HG02588 (cell line): ENCODE data around the gene TCEAL3.
"Not testable (repeated sequence)": the region's sequence is repeated elsewhere in the genome, so short reads cannot be mapped to it uniquely, and the experiment has no call there.

Experiments
- ATAC-seq: cut with Tn5 transposase; IDR thresholded peaks from one replicate; pipeline ENCODE4 v1.9.1; 2021; ENCODE audit warnings: mild to moderate bottlenecking, moderate library complexity; ENCODE audit not compliant: unreplicated experiment

The TCEAL3 gene, protein sequence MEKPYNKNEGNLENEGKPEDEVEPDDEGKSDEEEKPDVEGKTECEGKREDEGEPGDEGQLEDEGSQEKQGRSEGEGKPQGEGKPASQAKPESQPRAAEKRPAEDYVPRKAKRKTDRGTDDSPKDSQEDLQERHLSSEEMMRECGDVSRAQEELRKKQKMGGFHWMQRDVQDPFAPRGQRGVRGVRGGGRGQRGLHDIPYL

DNA sequence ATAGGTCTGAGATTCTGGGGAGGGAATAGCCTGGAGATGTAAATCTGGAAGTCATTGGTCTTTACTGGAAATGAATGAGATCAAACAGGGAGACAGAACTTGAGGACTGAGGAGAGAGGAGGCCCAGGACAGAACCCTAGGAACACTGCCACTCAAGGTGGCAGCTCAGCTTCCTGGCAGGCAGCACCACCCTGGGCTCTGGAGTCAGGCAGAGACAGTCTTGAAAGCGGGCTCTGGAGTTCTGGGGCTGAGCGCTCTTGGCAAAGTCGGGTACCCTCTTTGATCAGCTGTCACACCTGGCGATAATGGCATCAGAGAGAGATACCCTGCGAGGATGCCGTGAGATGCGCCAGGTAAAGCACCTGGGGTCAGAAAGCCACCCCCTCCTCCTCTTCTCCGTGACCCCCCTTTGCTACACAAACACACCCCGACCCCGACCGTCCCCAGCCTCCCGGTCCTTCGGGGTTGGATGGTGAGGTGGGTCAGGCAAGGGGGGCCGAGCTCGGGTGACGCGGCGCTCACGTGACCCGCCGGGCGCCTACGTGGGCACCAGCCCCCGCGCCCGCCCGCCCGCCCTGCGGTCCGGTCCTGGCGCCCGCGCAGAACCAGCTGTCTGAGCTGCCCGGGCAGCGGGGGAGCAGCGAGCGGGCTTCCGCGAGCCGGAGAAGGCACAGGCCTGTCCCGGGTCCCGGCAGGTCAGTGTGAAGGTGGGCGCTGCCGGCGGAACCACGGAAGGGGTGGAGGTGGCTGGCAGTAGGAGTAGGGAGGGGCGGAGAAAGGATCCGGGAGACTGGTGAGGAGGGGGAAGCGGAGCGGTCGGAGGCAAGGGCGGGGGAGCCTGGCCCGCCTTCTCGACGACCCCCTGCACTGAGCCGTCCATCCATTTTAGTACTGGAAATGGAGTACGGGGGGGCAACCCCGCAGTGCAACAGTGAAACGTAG, at the start of gene TCEAL3:
TSS of gene TCEAL3 (plus strand) at position 600 of the 942 bp plus-strand sequence. CDS start 1,102 bp downstream, outside the sequence.
- ATAC-seq, result peak; percentile 85

DNA sequence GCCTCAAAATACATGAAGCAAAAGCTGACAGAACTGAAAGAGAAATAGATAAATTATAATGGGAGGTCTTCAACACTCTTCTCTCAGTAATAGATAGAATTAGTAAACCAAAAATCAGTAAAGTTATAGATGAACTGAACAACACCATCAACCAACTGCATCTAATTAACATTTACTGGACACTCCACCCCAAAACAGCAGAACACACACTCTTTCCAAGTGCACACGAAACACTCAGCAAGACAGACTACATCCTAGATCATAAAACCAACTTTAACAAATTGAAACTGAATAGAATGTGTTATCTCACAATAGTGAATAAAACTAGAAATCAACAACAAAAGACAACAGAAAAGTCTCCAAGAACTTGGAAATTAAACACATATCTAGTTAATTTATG, 47.5 kb upstream of the TCEAL3 start:
- ATAC-seq, result no peak

DNA sequence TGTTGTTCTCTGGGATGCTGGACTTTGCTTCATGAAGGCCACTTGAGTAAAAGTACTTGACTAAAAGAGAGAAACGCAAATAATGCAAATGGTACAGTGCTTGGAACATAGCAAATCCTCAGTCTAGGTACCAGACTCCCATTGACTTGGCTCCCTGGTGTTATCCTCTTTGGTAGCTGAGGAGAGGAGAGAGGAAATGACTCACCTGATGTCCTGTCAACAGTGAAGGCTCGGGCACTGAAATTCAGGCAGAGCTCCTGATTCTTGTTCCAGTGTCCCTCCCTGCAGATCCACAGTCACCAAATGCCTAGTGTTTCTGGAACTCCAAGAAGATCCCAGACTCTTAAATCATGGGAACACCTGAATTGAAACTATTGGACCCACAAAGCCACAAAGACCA, 45.0 kb upstream of the TCEAL3 start:
- no peak for ATAC-seq

DNA sequence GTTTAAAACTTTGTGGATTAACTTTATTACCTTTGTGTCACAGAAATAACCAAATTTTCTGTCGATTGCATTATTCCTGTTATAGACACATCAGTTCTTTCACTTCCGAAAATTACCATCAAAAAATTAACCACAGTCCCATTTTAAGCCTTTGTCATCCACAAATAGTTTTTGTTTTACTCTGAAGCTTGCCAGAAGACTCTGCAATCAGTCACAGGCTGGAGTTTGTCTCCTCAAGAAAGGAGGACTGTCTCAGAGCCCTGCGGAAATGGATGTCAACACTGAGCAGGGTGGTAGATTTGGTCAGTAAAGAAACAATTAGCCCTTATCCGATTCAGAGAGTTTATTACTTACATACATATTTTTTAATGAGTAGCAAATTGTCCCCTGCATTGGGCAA, 42.6 kb upstream of the TCEAL3 start:
- ATAC-seq, result no peak

DNA sequence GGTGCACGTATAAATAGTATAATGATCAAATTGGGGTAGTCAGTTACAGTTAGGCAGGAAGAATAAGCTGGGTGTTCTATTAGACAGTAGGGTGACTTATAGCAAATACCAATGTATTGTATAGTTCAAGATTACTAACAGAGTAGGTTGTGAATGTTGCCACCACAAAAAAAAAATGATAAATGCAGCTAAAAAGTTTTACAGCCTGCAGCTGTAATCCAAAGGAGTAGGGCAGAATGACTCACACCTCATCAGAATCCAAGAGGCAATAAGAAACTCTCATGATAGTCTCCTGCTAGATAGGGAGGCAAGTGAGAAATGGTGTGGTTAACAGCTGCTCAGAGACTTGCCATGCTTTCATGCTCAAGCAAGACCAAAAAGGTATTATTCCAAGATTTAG, 42.0 kb upstream of the TCEAL3 start:
- ATAC-seq, result no peak

DNA sequence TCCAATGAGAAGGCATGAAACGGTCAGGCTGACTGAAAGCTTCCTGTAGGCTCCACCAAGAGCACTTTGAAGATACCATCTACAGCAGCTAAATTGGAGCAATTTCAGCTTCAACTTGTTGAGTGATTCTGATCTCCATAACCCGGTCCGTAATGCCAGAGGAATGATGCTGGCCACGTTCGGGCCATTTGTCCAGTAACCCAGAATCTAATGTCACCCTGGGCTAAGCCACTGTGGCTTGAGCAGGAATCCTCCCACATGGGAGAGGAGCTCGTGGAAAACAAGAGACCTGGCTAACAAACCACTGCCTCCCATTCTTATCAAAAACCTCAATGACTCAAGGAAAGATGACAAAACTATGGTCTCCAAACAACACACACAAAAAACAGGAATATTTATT, 36.6 kb upstream of the TCEAL3 start:
- ATAC-seq, result no peak

DNA sequence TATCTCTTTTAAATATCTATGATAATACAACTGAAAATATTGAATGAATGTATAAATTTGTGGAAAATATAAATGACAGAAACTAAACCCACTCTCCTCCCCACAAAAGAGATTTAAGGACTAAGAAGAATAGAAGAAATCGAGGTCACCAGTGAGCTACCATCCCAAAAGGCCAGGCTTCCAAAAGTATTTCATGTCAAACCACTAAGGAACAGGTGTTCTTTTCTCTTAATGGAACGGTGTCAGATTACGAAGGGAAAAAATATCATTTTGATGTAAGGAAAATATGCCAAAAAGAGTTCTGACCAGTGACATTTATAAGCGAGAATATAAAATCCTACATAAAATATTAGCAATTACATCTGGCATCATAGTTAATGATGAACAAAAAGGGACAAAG, 36.0 kb upstream of the TCEAL3 start:
- ATAC-seq, result no peak

DNA sequence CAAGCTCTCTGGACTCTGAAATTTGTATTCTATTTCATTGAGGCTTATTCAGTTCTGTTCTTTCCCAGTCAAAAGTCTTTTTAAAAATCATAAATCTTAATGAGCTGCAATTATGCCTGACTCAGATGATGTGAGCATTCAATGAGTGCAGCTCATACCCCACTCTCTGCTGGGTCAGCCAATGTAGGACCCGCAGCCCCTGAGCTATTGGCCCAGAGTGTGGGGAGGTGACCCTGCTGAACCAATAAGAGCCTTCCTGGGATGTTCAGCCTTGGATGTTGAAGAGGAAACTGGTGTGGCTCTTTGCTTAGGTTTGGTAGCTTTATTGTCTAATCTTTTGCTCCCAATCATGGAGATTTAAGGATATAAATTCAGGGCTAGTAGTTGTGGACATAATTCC, 34.6 kb upstream of the TCEAL3 start:
- no peak for ATAC-seq

DNA sequence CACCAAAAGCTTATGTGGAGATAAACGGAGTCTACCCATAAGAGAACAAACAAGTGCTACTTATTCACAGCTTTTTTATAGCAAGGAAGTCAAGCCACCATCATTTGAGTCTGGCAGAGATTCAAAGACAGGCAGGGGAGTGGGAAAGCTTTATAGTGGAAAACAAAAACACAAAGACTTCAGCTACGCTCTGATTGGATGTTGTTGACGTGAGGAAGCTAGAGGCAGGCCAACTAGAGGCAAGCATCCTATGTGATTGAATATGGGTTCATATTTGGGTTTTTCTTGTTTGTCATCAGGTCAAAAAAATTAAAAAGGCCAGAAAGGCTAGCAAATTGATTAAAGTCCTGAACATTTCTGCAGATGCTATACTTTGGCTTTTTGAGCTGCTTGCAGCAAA, 23.2 kb upstream of the TCEAL3 start:
- ATAC-seq, result no peak

DNA sequence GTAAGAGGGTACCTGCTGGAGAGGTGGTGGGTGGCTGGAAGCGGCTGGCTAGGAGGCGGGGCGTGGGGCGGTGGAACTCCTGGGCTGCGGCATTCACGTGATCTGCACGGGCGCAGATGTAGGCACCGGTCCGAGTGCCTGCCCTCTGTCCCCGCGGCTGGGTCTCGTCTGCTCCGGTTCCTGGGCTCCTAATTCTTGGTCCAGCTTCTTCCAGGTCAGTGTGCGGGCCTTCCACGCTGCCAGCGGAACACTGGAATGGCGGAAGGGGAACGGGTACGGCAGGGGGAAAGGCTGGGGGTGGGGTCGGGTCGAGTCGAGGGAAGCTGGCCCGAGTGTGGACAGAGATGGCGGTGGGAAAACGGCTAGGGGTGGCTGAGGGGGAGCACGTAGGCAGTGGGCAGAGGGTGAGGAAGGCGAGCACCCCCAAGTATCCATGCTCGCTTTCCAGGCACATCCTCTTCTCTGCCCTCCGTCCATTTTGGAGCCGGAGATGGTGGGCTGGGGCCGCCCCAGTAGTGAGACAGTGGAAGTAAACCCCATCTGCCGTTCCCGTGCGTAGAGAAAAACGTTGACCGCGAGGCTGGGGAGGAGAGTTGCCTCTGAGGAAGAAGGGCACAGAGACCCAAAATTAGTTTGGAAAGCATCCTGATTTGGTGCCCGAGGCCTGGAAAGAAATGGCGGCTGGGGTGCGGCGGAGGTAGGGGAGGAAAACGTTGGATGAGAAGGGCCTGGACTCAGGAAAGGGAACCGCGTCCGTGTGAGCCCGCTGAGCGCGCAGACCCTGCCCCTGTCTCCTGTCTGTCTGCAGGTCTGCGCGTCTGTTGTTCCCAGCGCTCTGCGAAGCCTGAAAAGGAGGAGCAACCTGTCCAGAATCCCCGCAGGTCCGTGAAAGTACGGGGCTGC, 22.1 kb upstream of the TCEAL3 start, which contains the start of gene TCEAL4:
TSS of gene TCEAL4 (plus strand) at position 105 of the 903 bp plus-strand sequence. CDS start 1,161 bp downstream, outside the sequence.
- ATAC-seq, result peak; percentile 95

DNA sequence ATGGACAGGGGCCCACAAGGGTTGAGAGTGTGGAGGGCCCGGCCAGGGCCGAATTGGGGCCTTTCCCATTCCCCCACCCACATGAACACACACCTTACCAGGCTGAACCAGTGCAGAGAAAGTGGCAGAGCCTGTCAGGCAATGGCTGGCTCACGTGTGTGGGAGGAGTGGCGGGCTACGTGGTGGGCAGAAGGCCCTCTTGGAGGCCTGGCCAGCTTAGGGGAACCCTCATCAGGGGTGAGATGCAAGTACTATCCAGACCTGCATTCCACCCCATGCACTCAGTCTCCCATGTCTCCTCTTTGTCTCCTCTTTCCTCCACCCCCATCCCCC, 21.5 kb upstream of the TCEAL3 start:
- ATAC-seq, result peak; percentile 32

DNA sequence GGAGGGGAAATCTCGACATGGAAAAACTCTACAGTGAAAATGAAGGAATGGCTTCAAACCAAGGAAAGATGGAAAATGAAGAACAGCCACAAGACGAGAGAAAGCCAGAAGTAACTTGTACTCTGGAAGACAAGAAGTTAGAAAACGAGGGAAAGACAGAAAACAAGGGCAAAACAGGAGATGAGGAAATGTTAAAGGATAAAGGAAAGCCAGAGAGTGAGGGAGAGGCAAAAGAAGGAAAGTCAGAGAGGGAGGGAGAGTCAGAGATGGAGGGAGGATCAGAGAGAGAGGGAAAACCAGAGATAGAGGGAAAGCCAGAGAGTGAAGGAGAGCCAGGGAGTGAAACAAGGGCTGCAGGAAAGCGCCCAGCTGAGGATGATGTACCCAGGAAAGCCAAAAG, 21.1 kb upstream of the TCEAL3 start:
- ATAC-seq, result no peak

DNA sequence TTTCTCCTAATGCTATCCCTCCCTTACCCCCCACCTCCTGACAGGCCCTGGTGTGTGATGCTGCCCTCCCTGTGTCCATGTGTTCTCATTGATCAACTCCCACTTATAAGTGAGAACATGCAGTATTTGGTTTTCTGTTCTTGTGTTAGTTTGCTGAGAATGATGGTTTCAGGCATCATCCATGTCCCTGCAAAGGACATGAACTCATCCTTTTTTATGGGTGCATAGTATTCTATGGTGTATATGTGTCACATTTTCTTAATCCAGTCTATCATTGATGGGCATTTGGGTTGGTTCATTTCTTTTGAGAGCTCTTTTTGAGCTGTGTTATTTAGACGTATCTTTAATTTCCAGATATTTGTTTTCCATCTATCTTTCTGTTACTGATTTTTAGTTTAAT, 15.5 kb upstream of the TCEAL3 start:
- not testable (repeated sequence) for ATAC-seq

DNA sequence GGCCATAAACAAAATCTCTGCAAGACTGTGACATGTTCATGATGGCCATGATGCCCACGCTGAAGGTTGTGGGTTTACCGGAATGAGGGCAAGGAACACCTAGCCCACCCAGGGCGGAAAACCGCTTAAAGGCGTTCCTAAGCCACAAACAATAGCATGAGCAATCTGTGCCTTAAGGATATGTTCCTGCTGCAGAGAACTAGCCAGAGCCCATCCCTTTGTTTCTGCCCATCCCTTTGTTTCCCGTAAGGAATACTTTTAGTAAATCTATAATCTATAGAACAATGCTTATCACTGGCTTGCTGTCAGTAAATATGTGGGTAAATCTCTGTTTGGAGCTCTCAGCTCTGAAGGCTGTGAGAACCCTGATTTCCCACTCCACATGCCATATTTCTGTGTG, 12.6 kb upstream of the TCEAL3 start:
- not testable (repeated sequence) for ATAC-seq

DNA sequence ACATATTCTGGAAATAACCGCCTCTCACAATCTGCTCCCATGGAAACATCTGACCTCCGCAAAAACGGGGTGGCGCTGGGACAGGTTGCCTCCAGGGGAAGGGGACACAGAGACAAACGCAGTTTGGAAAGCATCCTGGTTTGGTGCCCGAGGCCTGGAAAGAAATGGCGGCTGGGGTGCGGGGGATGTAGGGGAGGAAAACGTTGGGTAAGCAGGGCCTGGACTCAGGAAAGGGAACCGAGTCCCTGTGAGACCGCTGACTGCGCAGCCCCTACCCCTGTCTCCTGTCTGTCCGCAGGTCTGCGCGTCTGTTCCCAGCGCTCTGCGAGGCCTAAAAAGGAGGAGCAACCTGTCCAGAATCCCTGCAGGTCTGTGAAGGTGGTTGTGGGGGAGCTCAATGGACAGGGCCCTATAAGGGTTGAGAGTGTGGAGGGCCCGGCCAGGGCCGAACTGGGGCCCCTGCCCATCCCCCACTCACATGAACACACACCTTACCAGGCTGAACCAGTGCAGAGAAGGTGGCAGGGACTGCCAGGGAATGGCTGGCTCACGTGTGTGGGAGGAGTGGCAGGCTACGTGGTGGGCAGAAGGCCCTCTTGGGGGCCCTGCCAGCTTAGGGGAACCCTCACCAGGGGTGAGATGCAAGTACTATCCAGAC, 672 bp downstream of the TCEAL3 start:
- ATAC-seq, result peak; percentile 24

DNA sequence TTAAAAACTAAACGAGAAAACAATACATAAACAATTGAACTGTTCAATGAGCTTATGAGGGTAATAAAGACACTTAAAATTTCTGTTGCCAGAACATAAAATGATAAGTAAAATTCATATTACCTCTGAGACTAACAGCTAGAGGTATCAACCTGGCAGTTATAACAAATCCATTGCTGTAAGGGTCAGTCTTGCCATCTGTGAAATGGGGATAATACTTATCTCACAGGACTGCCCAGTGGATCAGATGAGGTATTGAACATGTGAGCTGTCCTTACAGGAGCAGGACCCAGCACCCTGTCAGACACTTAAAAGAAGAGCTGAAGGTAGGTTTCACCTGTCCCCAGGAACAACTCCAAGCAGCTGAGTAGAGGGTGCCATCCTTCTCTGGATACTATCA, 2.5 kb downstream of the TCEAL3 start:
- no peak for ATAC-seq

DNA sequence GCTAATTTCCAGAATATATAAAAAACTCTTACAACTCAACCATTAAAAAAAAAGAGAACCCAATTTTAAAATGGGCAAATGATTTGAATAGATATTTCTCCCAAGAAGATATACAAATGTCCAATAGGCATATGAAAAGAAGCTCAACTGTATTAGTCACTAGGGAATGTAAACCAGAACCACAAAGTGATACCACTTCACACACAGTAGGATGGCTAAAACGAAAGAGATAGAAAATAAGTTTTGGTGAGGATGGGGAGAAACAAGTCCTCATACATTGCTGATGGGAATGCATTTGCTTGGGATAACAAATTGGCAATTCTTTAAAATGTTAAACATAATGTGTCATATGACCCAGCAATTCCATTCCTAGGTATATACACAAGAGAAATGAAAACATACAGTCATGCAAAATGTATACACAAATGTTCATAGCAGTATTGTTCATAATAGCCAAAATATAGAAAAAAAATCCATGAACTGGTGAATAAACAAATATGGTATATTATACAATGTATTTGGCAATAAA, 5.7 kb downstream of the TCEAL3 start:
- ATAC-seq, result no peak

DNA sequence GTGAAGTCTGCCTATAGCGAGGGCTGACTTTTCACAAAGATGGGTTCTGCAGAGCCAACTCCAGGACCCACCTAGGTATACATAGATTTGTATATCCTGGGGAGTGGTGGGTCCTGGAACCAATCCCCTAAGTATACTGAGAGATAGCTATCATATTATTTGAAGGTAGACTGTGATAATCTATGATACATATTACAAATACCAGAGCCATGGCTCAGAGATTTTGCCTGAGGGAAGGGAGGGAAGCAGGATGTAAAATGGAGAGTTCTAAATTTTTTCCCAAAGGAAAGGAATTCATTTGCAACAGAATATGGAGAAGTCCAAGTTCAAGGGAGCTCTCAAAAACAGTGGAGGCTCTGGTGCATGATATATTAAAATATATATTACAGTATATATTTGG, 7.2 kb downstream of the TCEAL3 start:
- no peak for ATAC-seq

DNA sequence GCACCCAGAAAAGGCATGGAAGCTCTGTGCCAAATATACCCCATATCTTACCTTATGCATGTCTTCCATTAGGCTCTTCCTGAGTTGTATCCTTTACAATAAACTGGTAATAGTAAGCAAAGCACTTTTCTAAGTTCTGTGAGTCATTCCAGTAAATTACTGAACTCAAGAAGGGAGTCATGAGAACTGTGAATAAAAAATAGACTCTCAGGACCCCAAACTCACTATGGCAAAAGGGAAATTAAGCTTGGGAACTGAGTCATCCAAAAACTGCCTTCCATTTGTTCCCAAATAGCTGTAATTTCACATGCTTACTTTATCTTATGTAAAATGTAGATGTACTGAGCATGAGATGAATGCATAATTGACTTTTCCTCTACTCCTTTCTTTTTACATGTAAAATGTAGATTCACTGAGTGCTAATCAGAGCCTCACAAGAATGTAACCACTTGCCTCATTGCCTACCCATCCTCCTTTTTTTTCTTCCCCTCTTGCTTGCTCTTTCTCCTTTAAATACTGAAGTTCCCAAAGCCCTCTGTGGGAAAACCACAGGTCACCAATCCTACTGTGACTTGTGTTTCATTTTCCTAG, 8.1 kb downstream of the TCEAL3 start:
- no peak for ATAC-seq

DNA sequence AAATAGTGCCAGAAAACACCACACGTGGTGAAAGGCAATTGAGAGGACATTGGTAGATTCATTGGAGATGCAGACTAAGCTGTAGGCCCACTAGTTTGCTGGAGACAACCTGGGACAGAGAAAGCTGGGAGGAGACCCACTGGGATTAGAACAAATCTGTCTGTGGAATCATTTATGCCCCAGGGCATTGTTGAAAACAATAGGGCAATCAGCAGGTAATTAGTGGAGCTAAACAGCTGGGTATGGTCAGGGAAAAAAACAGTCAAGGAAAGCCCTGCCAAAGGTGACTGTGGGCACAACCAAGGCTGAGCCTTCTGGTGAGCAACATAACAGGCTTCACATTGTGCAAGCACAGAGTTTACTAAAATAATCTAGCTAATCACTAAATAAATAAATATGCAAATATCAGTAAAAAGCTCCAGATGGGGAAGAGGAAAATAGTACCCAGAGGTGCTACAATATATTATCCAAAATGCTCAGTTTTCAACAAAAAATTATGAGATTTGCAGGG, 9.0 kb downstream of the TCEAL3 start:
- ATAC-seq, result no peak
